HG03558 (cell line): ENCODE data around the gene SEMA7A.
"Not testable (repeated sequence)": the region's sequence is repeated elsewhere in the genome, so short reads cannot be mapped to it uniquely, and the experiment has no call there.

Experiments
- ATAC-seq: cut with Tn5 transposase; IDR thresholded peaks from one replicate; pipeline ENCODE4 v1.9.1; 2021; ENCODE audit warnings: moderate number of reproducible peaks; ENCODE audit not compliant: unreplicated experiment; ENCODE audit errors: extremely low read depth

Gene SEMA7A

DNA sequence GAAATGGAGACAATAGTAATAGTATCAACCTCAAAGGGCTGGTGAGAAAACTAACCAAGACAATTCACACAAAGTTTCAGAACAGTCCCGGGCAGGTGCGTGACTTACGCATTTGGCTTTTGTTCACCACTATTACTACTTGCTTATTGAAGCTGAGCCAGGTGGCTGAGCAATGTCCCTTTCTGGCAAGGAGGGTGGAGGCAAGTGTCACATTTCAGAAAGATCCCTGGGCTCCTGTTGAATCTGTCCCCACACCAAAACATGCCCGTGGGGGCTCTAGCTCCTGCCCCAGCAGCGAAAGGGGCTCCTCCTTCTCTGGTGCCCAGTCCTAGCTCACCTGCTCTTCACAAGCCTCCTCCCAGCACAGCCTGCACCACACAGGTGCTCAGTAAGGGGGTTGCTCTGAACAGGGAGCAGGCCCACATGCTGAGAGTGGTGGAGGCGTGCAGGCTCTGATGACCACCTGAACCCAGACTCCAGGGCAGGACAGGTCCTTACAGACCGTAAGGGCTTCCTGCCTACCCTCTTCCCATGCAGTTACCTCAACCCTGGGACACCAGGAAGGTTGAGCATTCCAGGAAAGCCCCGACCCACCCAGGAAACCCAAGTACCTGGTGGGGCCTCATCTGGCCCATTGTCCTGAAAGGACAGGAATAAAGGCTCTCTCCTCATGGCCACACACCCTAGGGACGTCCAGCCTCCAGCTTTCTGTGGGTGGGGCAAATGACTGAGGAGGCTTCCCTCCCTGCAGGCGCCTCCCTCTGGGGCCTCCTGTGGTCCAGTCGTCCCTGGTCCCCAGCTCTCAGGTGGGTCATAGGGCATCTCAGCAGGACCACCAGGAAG, 32.6 kb downstream of the SEMA7A start:
- ATAC-seq, result no peak

DNA sequence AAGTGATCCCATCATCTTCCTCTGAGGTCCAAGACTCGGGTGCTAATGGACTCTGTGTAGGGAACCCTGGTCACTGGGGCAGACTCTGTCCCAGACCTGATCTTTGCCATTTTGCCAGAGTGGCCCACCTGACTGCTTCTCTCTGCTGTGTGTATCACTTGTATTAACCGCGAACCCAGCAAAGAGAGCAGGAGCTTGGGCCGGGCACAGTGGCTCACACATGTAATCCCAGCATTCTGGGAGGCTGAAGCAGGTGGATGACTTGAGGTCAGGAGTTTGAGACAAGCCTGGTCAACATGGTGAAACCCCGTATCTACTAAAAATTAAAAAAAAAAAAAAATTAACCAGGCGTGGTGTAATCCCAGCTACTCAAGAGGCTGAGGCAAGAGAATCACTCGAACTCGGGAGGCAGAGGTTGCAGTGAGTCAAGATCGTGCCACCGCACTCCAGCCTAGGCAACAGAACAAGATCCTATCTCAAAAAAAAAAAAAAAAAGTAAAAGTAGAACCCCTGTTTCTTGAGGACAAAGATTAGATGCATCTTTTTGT, 33.4 kb downstream of the SEMA7A start:
- ATAC-seq, result no peak

DNA sequence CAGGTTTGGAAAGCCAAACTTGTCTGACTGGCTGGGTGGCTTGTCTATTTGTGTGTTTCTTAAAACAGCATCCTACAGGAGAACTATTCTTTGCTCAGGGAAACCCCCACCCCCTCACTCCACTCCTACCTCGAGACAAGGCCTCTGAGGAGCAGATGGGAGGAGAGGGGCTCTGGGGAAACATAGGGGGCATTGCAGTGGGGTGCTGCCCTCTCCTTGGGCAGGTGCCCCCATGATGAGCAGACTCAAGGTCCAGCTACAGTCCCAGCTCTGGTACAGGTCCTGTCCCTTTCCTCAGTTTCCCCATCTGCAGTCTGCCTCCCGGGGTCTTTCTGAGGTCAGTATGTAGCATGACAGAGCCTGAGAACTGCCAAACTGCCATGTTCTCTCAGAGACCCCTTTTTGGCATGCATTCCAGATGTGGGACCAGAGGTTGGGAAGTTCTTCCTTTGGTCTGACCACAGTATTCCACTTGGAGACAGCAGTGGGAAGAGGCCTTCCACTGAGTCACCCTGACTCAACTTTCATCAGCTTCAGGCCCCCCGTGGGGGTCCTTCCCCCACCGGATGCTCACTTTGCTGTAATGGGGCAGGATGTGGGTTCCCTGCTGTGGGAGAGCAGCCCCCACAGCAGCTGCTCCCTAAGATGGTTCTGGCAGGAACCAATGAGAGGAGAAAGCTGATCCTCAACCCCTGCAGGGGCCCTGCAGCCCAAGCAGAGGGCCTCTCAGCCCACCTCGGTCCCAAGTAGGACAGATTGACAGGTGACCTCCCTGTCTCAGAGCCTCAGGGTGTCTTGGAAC, 34.0 kb downstream of the SEMA7A start:
- no peak for ATAC-seq

DNA sequence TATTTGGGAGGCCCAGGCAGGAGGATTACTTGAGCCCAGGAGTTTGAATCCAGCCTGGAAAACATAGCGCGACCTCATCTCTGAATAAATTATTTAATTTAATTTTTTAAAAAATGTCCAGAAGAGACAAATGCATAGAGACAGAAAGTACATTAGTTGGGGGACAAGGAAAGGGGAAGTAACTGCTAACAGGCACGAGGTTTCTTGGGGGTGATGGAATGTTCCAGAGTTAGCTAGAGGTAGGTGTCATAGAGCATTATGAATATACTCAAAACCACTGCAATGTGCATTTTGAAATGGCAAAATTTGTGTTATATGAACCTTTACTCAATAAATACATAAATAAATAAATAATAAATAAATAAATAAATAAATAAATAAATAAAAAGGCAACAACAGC, 34.7 kb downstream of the SEMA7A start:
- ATAC-seq, result no peak

DNA sequence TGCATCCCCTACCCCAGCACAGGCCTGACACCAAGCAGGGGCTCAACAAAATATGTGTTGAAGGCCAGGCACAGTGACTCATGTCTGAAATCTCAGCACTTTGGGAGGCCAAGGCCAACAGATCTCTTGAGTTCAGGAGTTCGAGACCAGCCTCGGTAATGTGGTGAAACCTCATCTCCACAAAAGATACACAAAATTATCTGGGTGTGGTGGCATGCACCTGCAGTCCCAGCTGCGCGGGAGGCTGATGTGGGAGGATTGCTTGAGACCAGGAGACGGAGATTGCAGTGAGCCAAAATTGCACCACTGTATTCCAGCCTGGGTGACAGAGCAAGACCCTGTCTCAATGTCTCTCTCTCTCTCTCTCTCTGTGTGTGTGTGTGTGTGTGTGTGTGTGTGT, 35.6 kb downstream of the SEMA7A start:
- no peak for ATAC-seq

DNA sequence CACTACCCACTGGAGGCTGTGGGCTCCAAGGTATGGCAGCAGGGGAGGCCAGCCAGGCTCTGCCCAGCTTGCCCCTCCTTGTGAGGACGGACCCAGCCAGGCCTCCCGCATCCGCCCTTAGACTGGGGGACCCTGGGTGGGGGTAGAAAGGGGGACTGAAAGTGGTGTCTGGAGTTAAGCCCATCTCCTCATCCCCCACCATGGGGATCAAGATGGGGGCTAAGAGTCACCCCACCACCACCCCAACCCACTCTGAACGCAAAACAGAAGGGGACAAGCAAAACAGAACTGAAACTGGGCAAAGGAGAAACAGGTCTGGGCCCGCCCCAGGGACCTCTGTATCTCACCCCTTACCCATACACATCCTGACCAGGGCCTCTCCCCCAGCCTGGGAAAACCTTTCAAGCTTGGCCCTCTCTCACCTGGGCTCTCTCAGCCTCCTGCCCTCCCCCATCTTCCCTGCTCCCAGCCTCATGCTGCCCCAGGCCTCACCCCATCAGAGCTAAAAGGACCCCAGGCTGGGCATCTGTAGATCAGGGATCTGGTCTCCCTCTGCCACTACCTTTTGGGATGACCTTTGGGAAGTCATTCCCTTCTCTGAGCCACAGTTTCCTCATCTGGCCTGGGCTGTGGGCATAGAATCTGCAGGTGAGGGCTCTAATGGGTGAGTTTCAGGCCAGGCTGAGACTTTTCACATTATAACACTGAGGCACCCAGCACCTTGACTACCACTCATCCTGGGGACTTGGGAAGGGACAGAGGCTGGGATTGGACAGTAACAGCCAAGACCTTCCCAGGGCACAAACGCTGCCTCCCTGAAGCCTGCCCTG, 36.3 kb downstream of the SEMA7A start:
- ATAC-seq, result no peak

DNA sequence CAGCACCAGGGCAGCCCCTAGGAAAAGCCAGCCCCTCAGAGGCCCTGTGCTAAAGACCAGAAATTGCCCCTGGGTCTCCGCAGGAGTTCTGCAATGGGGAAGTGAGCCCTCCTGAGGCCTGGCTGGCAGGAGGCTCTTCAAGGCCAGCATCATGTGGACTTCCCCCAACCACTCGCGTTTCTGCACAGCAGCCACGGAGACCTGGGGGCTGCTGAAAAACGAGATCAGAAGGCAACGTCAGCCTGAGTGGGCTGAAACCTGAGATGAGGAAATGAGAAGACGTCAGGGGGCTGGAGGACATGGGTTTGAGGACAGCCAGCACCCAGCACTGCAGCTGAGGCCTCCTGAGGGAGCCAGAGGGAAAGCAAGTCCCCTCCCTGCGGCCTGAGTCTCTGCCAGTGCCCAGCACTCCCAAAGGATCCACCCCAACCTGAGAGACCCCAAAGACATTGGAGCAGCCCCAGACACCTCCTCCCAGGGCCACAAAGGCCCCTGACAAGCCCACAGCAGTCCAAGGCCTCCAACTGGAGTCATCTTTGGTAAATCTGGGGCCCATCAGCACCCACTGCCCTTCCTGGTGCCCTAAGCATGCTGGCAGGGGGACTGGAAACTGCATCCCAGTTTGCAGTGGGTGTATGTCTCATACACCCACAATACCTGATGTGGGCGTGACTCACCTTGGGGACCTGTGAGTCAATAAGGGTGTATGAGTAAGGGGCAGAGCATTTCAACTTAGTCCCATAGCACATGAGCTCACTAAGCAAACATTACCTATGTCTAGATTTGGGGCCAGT, 37.1 kb downstream of the SEMA7A start:
- no peak for ATAC-seq

DNA sequence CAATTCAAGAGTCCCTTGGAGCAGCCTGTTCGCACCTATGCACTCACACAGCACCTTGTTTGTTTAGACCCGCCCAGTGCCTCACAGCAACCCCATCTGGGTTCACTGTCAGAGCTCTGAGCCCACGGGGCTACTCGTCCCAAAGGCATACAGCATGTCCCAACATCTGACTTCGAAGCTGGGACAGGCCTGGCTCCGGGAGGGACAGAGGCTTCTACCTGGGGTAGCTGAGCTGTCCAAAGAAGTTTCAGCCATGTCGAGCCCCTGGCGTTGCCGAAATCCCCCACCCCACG, 37.7 kb downstream of the SEMA7A start:
- no peak for ATAC-seq

DNA sequence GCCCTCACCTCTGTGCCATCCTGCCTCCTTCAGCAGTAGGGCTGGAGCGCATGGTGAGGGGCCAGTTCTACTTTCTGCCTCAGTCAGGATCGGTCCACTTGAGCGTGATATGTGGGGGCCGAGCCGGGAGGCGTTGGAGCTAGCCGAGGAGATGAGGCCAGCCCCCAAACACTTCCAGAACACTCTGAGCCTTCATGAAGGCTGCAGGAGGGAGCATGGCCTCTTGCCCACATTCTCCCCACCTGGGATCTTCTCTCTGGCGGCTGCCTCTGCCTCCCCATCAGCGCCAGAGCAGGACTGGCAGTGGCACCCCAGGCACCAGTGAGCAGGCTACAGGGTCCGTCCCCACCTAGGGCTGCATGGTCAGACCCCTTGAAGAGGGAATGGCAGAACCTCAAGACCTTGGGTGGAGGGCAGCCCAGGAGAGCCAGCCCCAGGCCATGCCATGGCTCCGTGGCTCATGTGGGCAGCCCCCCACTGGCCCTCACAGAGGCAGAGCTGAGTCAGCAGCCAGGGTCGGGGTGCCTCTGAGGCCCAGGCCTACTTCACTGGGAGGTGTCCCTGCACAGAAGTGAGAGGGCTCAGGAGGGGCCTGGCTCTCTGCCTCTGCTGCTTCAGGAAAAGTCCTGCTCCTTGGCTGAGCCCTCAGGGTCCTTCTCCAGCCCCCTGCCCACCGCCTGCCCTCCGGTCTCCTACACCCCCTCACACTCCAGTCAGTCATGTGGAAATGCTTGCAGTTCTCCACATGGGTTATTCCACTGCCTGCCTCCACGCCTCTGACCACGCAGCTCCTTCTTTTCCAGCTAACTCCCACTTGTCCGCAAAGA, 38.2 kb downstream of the SEMA7A start:
- ATAC-seq, result no peak

DNA sequence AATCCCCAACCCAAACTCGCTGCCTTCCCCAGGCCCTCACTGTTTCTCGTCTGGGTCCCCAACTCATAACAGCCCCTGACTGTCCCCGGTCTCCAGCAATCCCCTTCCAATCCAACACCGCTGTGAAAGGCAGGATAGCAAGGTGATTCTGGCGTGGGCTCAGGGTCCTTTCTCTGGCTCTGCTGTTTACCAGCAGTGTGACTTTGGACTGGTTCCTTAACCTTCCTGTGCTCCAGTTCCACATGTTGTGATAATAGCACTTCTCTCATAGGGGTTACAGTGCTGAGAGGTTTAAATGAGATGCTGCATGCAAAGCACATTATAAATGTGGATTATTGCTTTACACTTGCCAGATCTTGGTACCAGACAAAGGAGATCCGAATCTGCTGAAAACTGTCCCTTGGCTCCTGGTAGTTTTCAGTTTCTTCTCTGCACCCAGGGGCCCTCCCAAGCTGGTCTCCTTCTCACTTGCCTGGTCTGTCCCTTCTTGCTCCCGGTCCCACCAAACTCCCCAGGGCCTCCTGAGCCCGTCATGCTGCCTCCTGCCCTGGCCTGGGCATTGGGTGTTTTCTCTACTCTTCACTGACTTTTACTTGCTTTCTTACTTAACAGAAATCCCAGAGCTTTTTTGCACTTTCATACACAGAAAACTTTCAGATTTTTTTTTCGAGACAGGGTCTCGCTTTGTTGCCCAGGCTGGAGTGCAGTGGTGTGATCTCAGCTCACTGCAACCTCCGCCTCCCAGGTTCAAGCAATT, 39.5 kb downstream of the SEMA7A start:
- ATAC-seq, result no peak

DNA sequence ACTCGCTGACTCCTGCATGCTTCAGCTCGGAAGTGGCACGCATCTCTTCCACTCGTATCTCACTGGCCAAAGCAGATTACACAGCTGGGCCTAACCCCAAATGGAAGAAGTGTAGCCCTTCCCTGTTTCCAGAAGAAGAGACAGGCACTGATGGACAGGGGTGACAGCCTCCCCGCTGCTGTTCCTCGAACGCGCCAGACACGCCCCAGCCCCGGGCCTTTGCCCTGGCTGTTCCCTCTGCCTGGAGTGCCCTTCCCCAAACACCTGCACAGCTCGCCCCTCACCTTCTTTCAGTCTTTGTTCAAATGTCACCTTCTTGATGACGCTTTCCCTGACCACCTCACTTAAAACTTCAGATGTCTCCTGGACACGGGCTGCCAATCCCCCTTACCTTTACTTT, 40.3 kb downstream of the SEMA7A start:
- ATAC-seq, result no peak

DNA sequence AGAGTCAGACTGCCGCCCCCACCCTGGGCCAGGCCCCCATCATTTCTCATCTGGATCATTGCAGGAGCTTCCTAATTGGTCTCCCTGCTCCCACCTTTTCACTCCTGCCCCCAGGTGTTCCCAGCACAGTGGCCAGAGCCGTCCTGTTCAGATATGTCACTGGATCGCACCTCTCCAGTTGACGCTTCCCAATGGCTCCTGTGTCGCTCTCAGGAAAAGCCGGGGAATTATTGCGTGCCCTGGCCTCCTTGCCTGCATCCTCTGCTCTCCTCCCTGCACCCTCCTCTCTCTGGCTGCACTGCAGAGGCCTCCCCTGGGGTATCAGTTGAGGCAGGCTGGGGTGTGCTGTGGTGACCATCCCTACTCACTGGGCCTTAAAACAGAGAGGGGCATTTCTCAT, 40.9 kb downstream of the SEMA7A start:
- no peak for ATAC-seq

DNA sequence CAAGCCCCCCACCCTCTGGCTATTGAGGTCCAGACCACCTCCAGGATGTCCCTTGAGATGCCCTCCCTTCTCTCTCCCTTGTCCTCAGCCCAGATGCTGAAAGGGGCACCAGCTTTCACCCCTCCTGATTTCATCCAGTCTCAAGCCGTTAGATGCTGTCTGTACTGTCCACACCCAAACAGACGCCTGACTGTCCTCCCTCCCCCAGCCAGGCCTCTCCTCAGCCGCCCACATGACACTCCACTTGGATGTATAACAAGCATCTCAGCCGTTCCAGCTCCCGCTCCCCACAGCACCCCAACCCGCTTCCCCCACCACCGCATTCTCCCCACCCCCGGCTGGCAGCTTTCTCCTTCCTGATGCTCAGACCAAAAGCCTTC, 41.3 kb downstream of the SEMA7A start:
- no peak for ATAC-seq

DNA sequence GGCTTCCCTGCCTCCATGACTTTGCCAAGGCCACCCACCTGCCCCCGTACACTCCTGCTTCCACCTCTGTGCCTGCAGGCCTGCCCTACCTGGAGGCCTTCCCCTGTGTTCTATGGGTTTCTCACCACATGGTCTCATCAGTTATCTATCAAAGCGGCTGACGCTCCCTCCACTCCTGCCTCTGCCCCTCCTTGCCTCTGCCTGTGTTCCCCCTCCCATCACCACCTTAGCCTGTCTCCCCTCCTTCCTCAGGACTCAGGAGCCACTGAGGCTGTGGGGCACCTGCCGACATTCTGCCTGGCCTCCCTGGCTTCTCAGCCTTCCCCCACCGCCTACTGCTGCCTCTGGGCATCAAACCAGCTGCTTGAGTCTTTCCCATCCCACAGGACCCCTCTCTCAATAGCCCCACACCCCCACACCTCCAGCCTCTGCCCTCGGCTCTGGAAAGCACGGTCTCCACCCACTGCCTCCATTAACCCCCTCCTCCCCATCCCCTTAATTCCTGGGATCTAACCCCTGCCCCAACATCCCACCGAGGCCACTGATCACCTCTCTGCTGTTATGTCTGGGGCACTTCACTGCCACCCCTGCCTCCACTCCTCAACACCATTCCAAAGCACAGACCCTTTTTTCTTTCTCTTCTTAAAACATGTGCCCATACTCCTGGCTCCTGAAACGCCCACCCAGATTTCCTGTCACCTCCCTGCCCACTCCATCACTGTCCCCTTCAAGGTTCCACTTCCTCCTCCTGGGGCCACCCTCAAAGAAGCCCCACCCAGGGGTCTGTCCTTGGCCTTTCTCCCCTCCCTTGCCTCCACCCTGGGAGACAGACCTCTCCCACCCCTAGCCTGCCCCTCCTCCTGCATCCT, 41.9 kb downstream of the SEMA7A start:
- ATAC-seq, result no peak

DNA sequence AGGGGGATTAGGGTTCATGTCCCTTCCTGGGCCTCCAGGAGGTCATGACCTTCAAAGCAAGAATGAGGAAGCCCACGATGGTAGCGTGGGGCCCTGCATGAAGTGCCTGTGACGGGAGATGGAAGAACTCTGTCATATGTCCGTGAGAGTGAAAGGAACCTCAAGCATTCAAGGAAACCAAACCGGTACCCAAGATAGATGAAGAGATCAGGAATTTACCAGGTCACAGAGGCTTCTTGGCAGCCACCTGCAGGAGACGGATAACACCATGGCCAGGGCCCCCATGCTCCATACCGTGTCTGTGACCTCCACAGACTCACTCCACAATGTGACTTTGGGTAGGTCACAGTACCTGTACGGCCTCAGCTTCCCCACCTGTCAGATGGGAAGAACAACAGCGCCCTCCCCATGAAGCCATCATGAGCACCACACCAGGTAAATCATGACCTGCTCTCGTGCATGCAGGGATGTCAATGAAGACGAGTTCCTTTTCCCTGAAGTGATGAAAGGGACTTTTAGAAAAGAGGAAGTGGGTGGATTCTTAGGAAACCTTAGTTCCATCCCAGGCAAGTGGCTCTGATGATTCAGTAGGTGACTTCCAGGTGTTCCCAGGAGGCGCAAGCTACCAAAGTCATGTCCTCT, 43.0 kb downstream of the SEMA7A start:
- ATAC-seq, result no peak

DNA sequence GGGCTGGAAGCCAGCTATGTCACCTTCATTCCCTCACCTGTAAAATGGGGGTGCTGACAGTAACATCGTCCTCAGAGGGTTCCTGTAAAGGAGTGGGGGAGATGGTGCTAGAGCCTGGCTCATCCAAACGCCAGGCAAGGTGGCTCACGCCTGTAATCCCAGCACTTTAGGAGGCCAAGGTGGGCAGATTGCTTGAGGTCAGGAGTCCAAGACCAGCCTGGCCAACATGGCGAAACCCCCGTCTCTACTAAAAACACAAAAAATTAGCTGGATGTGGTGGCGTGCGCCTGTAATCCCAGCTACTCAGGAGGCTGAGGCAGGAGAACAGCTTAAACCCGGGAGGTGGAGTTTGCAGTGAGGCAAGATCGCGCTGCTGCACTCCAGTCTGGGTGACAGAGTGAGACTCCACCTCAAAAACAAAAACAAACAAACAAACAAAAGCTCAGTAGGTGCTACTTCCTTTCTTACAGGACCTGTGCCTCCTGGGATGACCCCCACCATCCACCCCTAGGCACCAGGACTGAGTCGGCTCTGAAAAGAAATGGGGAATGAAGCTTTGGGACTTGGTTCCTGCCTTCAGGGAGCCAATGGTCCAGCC, 43.6 kb downstream of the SEMA7A start:
- ATAC-seq, result not testable (repeated sequence)
